GM12878 (cell line): Measurements from ENCODE around the gene MICB. TPM values are rescaled to one million over a fixed set of nuclear protein-coding genes. Genes with fewer than 3 reads are reported as not detected.

Experiments used
- ATAC-seq: fragments of 200-7000 bp; cut with Tn5 transposase; 3 replicates; pipeline ENCODE4 v1.9.1; 2020; ENCODE audit warnings: mild to moderate bottlenecking, moderate library complexity
- BruUV-seq: library from RNA; stranded (reverse); fragments of 400-500 nt; replicated peaks from 2 replicates; lab custom pipeline; 2021; lab: Mats Ljungman, UMichigan
- CTCF ChIA-PET: fragments of 300-600 bp; sonication (Branson Sonifier 250); formaldehyde crosslinking; extraction: SDS; loops from one replicate; lab custom pipeline; 2021; ENCODE audit warnings: inconsistent platforms; lab: Yijun Ruan, JAX
- POLR2A ChIA-PET: fragments of 350-600 bp; formaldehyde crosslinking; extraction: SDS; loops from one replicate; lab custom pipeline; 2021; ENCODE audit warnings: inconsistent platforms; lab: Charles Lee
- RAD21 ChIA-PET: fragments of 300-600 bp; sonication (Branson Sonifier 250); formaldehyde crosslinking; loops from one replicate; lab custom pipeline; 2023; ENCODE audit warnings: antibody characterized with exemption; ENCODE audit not compliant: unreplicated experiment; lab: Charles Lee
- SMC1A ChIA-PET: fragments of 300-600 bp; sonication (Branson Sonifier 250); formaldehyde crosslinking; loops from one replicate; lab custom pipeline; 2023; ENCODE audit not compliant: unreplicated experiment, uncharacterized antibody; lab: Charles Lee
- DNase-seq: peaks from one replicate; pipeline ENCODE4 v3.0.0-alpha.2; 2011; ENCODE audit warnings: low read depth, low spot score
- FAIRE-seq: peaks from 3 replicates; lab custom pipeline; 2011; peaks lifted over from hg19 to GRCh38; lab: Jason Lieb, UNC
- H2AFZ ChIP-seq: 2 replicates; pipeline ENCODE4 v1.6.0; 2011; ENCODE audit warnings: low read depth, low read length, control low read depth; ENCODE audit not compliant: control insufficient read depth
- H3K27ac ChIP-seq: 2 replicates; pipeline ENCODE4 v1.5.1; 2011; ENCODE audit warnings: control low read depth; ENCODE audit not compliant: control insufficient read depth, insufficient read depth
- H3K27me3 ChIP-seq, 2 experiments: replicated peaks in 1 of 2; 2 replicates each; pipeline versions ENCODE4 v1.6.0 to v1.6.1; 2011; ENCODE audit warnings: low read length in 1 of 2; ENCODE audit not compliant: control insufficient read depth in 2 of 2, insufficient read depth in 2 of 2
- H3K36me3 ChIP-seq, 2 experiments: 2 replicates each; pipeline ENCODE4 v1.5.1; 2011; ENCODE audit warnings: low read length in 1 of 2; ENCODE audit not compliant: control insufficient read depth in 2 of 2, insufficient read depth in 2 of 2
- H3K4me1 ChIP-seq: 2 replicates; pipeline ENCODE4 v1.6.1; 2011; ENCODE audit warnings: mild to moderate bottlenecking, low read length, moderate library complexity, mixed read lengths; ENCODE audit not compliant: control insufficient read depth, insufficient read depth
- H3K4me2 ChIP-seq: 2 replicates; pipeline ENCODE4 v1.6.0; 2011; ENCODE audit warnings: control low read depth; ENCODE audit not compliant: control insufficient read depth, insufficient read depth
- H3K4me3 ChIP-seq: fragments of 200-600 bp; sonication (generic); 2 replicates; pipeline ENCODE4 v1.5.1; 2016
- H3K79me2 ChIP-seq: 2 replicates; pipeline ENCODE4 v1.6.0; 2011; ENCODE audit warnings: low read length; ENCODE audit not compliant: control insufficient read depth, insufficient read depth
- H3K9ac ChIP-seq: 2 replicates; pipeline ENCODE4 v1.8.0; 2011; ENCODE audit warnings: low read length, control low read depth, mixed read lengths; ENCODE audit not compliant: control insufficient read depth, insufficient read depth
- H3K9me3 ChIP-seq: replicated peaks from 3 replicates; pipeline ENCODE4 v1.5.1; 2011; ENCODE audit warnings: mild to moderate bottlenecking, low read length; ENCODE audit not compliant: control insufficient read depth, insufficient read depth
- H4K20me1 ChIP-seq: 2 replicates; pipeline ENCODE4 v1.6.0; 2011; ENCODE audit not compliant: control insufficient read depth, insufficient read depth
- BMI1 ChIP-seq: fragments of 450-650 bp; IDR thresholded peaks from 2 replicates; pipeline ENCODE4 v1.6.1; 2016; ENCODE audit warnings: mild to moderate bottlenecking, moderate library complexity, borderline replicate concordance
- CEBPB ChIP-seq, 2 experiments: fragments of 150-350 bp in 1 of 2; IDR thresholded peaks; 2 replicates each; pipeline ENCODE4 v1.6.1; 2012 to 2014; ENCODE audit warnings: low read depth in 2 of 2, low read length in 2 of 2, borderline replicate concordance in 1 of 2, inconsistent platforms in 1 of 2
- IKZF2 ChIP-seq, 2 experiments: fragments of 450-650 bp; IDR thresholded peaks; 2 replicates each; pipeline ENCODE4 v1.6.1; 2017; ENCODE audit warnings: mild to moderate bottlenecking in 2 of 2, moderate library complexity in 2 of 2
- POLR2A ChIP-seq: IDR thresholded peaks from 2 replicates; pipeline ENCODE4 v1.6.1; 2011; ENCODE audit warnings: low read depth, mild to moderate bottlenecking, low read length
- RAD21 ChIP-seq: IDR thresholded peaks from 2 replicates; pipeline ENCODE4 v1.6.1; 2011; ENCODE audit warnings: mild to moderate bottlenecking, low read depth, low read length, moderate library complexity; ENCODE audit not compliant: insufficient read depth
- WRNIP1 ChIP-seq: IDR thresholded peaks from 2 replicates; pipeline ENCODE4 v1.6.1; 2011; ENCODE audit warnings: low read depth, low read length, improper control_type of control experiment, borderline replicate concordance
- ZBED1 ChIP-seq: IDR thresholded peaks from 2 replicates; pipeline ENCODE4 v1.6.1; 2016; ENCODE audit warnings: borderline replicate concordance
- WGBS: methylation state at CpG from one replicate; pipeline ENCODE4 v1.1.6; 2016; ENCODE audit warnings: low lambda C conversion rate; ENCODE audit not compliant: insufficient replicate concordance, insufficient coverage; ENCODE audit errors: missing lambda C conversion rate; 5-methylcytosine and 5-hydroxymethylcytosine counted together
- in situ Hi-C: fragments of 300-500 bp; cut with MboI; formaldehyde crosslinking; loops from 9 replicates; pipeline ENCODE4 v1.14.3; 2018; ENCODE audit warnings: mixed read lengths
- intact Hi-C: fragments of 100-400 bp; cut with micrococcal nuclease; formaldehyde crosslinking; loops from one replicate; pipeline ENCODE4 v1.14.2; 2022; ENCODE audit not compliant: unreplicated experiment
- polyA plus RNA-seq, 11 experiments: library from polyadenylated mRNA; depleted of rRNA in 4 of 11; unstranded in 6 of 11; stranded (reverse) in 5 of 11; fragments of >200 nt; fragmentation: Nextera tagmentation in 4 of 11; fragmentation: Illumina TruSeq in 1 of 11; extraction: Ambion mirVana in 4 of 11; extraction: Trizol in 1 of 11; gene quantifications; 1 replicate in 1 of 11; 2 replicates in 10 of 11; pipeline versions ENCODE4 v1.2.1 to v1.2.3, GENCODE V29; 2011 to 2016; ENCODE audit warnings: inconsistent platforms in 2 of 11, missing spikeins in 2 of 11, low read depth in 1 of 11
- total RNA-seq, 4 experiments: library from RNA; depleted of rRNA in 3 of 4; stranded (reverse); fragments of >200 nt in 3 of 4; fragmentation: Illumina TruSeq in 1 of 4; extraction: Trizol in 1 of 4; gene quantifications; 2 replicates each; pipeline versions ENCODE4 v1.2.1 to v1.2.3, GENCODE V29; 2013 to 2021

The MICB gene
- total and polyA plus RNA-seq, 10 of the 15 experiments (the other 5 are each of a cell fraction or from before 2014, with no cell fraction given) = 9.0 to 37.1 (median 17.8) TPM

- no peaks in the 10 kb centered on the region for H3K9me3 ChIP-seq
- SMC1A ChIA-PET = no interaction called here
- RAD21 ChIA-PET = no interaction called here
- H3K4me1 ChIP-seq = peaks cover 11% of the 10 kb centered on the region
- 64% methylated on average over 4 of the region's 4 CpGs for WGBS
- FAIRE-seq = no peak
- CTCF ChIA-PET = interaction anchor here (1.6 kb wide), 1 partner anchor 23 kb away, joined by 3 read pairs; no protein-coding TSS in a partner anchor
- ATAC-seq = no peak
- peaks cover 6% of the 10 kb centered on the region for H4K20me1 ChIP-seq
- peak; percentile 27; the same call in 1 of the 2 replicates for TF ChIP-seq POLR2A
- no peak for TF ChIP-seq RAD21
- no peak for TF ChIP-seq CEBPB (IDR thresholded peaks at IDR 0.05; ENCODE audit: borderline replicate concordance in 1 of 2, low read depth in 2 of 2, low read length in 2 of 2)
- H3K27ac ChIP-seq = no peak overlapping the region
- H3K27me3 ChIP-seq = no peaks in the 10 kb centered on the region
- no peak overlapping the region for H3K4me3 ChIP-seq
- H3K36me3 ChIP-seq = peaks cover 0 to 5% of the 10 kb centered on the region in 2 experiments; a peak in 3 of 4 replicates
- no TSS peak for BruUV-seq
- intact Hi-C loops = no loop called here
- no peak overlapping the region for H3K9ac ChIP-seq
- H3K79me2 ChIP-seq = peaks cover 44% of the 10 kb centered on the region
- POLR2A ChIA-PET = interaction anchor here (0.6 kb wide), 1 partner anchor 66 kb away, joined by 3 read pairs; no protein-coding TSS in a partner anchor
- peak overlapping the region; percentile 98; the same call in 1 of the 2 replicates for H3K4me2 ChIP-seq
- no peak overlapping the region for H2AFZ ChIP-seq
- DNase-seq = no peak
- in situ Hi-C loops = no loop called here
These were observed 31.5 kb upstream of the MICB start for GRCh38 chr6:31466466-31466865.

GRCh38 chr6:31467151-31467550 is 30.8 kb upstream of the MICB start:
- BruUV-seq = no TSS peak
- peaks cover 11% of the 10 kb centered on the region for H3K4me1 ChIP-seq
- ATAC-seq (no peak), FAIRE-seq (no peak), DNase-seq (no peak)
- ChIA-PET CTCF (interaction anchor here (1.6 kb wide), 1 partner anchor 24 kb away, joined by 3 read pairs; no protein-coding TSS in a partner anchor), RAD21 (no interaction called here), SMC1A (no interaction called here), POLR2A (no interaction called here)
- no peak overlapping the region for H3K4me2 ChIP-seq
- no peak overlapping the region for H3K9ac ChIP-seq
- H3K79me2 ChIP-seq = peaks cover 44% of the 10 kb centered on the region
- H3K27me3 ChIP-seq = no peaks in the 10 kb centered on the region
- no peak overlapping the region for H2AFZ ChIP-seq
- peaks cover 6% of the 10 kb centered on the region for H4K20me1 ChIP-seq
- H3K36me3 ChIP-seq = peaks cover 0 to 5% of the 10 kb centered on the region in 2 experiments; a peak in 3 of 4 replicates
- 76% methylated on average over 8 of the region's 8 CpGs for WGBS
- in situ Hi-C loops (no loop called here), intact Hi-C loops (no loop called here)
- H3K9me3 ChIP-seq = no peaks in the 10 kb centered on the region
- TF ChIP-seq ZBED1 (peak; percentile 23; the same call in 1 of the 2 replicates), WRNIP1 (no peak), IKZF2 (IDR thresholded peaks at IDR 0.05) (no peak), BMI1 (peak; percentile 92)
- H3K4me3 ChIP-seq = no peak overlapping the region
- H3K27ac ChIP-seq = no peak overlapping the region
